Fibroblast of upper back skin (primary cell): Measurements from ENCODE around the gene SENP8.

ENCODE experiments used
- DNase-seq: peaks from one replicate; pipeline ENCODE4 v3.0.0-alpha.2; 2013

Gene SENP8

GRCh38 chr15:72113347-72114031 is 4.7 kb upstream of the SENP8 start:
- no peak for DNase-seq

- no peak for DNase-seq
Observed at GRCh38 chr15:72116731-72117485, 1.3 kb upstream of the SENP8 start.

- DNase-seq = peak; percentile 72
Observed at GRCh38 chr15:72117486-72118016, 652 bp upstream of the SENP8 start.

- no peak for DNase-seq
Observed at GRCh38 chr15:72124218-72124617, 6.0 kb downstream of the SENP8 start.

GRCh38 chr15:72127724-72128322 is 9.6 kb downstream of the SENP8 start:
- no peak for DNase-seq

GRCh38 chr15:72128359-72128758 is 10.2 kb downstream of the SENP8 start:
- no peak for DNase-seq

- DNase-seq = no peak
Observed at GRCh38 chr15:72130272-72130671, 12.1 kb downstream of the SENP8 start.

- no peak for DNase-seq
Observed at GRCh38 chr15:72131922-72132321, 13.7 kb downstream of the SENP8 start.

- DNase-seq = no peak
Observed at GRCh38 chr15:72133211-72133610, 15.0 kb downstream of the SENP8 start.

GRCh38 chr15:72135719-72136118 is 17.5 kb downstream of the SENP8 start:
- DNase-seq = no peak

GRCh38 chr15:72136170-72137051 is 18.2 kb downstream of the SENP8 start:
- no peak for DNase-seq

GRCh38 chr15:72139667-72140066 is 21.5 kb downstream of the SENP8 start:
- no peak for DNase-seq

GRCh38 chr15:72140088-72140487 is 21.9 kb downstream of the SENP8 start:
- DNase-seq = no peak

- no peak for DNase-seq
Observed at GRCh38 chr15:72141171-72142084, 23.2 kb downstream of the SENP8 start.

- DNase-seq = no peak
Observed at GRCh38 chr15:72146221-72146620, 28.0 kb downstream of the SENP8 start.

GRCh38 chr15:72146934-72147333 is 28.7 kb downstream of the SENP8 start:
- DNase-seq = no peak

GRCh38 chr15:72147418-72147817 is 29.2 kb downstream of the SENP8 start:
- DNase-seq = no peak

- DNase-seq = no peak
Observed at GRCh38 chr15:72153269-72154000, 35.2 kb downstream of the SENP8 start.

- no peak for DNase-seq
Observed at GRCh38 chr15:72154316-72154715, 36.1 kb downstream of the SENP8 start.

- peak; percentile 24 for DNase-seq
Observed at GRCh38 chr15:72155003-72155621, 36.9 kb downstream of the SENP8 start.
